HG03045 (cell line): ENCODE results near the gene FAM72A.
"Not testable (repeated sequence)": the region's sequence is repeated elsewhere in the genome, so short reads cannot be mapped to it uniquely, and the experiment has no call there.

Experiments
- ATAC-seq: cut with Tn5 transposase; IDR thresholded peaks from one replicate; pipeline ENCODE4 v1.9.1; 2021; ENCODE audit warnings: mild to moderate bottlenecking, moderate library complexity; ENCODE audit not compliant: unreplicated experiment

The FAM72A gene

DNA sequence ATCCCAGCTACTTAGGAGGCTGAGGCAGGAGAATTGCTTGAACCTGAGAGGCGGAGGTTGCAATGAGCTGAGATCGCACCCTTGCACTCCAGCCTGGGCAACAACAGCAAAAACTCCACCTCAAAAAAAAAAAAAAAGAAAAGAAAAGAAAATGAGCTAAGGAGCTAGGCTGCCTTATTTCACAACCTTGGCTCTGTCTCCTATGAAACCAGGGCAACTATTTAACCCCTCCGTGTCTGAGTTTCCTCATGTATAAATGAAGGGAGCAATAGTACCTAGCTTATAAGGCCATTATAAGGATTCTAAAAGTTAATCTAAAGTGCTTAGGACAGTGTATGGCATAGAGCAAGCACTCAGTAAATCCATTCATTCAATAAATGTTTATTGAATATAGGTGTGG is 32.8 kb downstream of the FAM72A start:
- ATAC-seq: not testable (repeated sequence)

DNA sequence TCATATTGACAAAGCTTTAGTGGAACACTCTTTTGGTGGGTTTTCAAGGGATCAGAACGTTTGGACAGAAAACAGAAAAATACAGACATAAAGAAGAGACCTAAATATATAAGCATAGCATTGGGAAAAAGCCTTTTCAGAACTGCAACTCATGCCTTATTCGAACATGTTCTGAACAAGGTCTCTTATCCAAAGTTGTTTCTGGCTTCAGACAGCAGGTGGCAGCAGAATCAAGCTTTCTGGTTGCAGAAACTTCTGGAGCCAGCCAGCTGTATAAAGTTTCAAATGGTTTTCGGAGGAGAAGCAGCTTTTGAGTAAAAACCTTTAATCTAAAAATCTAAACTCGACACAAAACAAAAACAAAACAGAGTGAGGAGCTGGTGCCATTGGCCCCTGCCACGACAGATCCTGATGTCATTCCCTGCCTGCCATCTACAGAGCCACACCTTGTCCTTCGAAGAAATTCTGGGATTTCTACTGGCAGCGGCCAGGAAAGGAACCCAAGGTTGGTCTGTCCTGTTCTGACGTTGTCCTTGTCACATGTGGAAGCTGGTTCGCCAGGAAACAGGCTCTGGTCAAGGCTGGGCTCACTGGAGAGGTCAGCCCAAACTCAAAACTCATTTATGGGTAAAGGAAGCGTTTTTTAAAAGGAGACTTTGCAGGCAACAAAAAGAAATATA is 35.1 kb downstream of the FAM72A start:
- not testable (repeated sequence) for ATAC-seq

DNA sequence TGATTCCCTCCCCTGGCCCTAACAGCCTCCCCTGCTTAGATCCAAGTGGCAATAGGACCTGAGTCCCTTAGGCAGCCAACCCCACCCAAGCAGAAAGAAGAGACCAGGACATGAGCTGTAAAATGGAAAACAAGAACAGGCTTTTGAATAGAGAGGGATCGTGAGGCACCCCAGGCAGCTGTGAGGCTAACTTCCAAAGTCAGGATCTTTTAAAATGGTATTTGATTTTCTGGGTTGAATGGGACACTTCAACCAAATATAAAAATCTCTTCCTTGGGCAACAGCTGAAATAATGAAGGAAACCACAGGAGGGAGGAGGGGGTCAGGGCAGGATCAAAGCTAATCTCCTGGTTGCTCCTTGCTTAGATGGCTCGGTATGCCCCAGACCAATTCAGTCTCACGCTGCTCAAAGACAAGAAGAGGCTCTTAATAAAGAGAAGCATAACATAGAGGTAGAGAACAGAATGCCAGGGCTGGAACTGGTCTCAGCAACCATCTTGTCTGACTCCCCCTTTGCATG is 56.8 kb downstream of the FAM72A start:
- no peak for ATAC-seq

DNA sequence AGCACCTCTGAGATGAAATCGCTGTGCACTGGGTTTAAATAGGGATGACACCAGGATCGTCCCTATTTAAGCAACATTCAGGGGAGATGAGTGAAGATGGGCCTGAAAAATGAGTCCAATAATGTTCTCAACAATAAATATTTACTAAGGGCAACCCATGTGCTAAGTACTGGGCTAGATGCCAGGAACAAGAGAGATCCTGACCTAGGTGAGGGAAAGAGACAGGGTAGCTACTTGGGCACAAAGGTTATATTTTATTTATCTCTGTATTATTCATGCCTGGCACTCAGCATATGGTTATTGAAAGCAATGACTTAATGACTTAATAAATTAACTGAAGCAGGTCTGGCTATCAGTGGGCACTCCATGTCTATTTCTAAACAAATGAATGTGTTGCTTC is 58.0 kb downstream of the FAM72A start:
- ATAC-seq: no peak

DNA sequence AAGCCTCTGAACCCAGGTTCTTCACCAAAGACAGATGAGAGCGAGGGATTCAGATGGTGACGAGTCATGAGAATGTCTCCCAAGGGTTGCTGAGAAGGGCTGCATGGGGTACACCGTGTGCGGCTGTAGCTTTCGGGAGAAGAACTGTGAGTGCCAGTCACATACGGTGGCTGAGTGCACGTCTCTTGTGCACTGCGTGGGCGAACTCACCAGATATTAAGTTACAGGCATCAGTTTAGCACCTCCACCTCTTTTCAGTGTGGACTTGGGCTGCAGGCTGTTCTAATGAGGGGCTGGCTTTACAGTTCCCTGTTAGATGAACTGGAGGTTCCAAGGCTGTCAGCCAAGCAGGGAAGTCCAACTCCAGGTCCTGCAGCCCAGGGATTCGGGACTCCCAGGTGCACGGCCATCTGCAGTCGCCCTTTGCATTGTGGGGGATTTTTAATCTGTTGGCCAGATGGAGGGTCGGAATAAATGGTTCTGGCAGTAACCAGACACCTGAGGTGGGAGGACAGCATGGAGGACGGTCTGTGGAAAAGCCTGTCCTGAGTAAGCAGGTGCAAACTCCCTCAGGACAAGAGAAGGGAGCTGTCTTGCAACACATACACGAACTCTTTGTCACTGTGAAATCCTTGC is 59.0 kb downstream of the FAM72A start:
- ATAC-seq: no peak

DNA sequence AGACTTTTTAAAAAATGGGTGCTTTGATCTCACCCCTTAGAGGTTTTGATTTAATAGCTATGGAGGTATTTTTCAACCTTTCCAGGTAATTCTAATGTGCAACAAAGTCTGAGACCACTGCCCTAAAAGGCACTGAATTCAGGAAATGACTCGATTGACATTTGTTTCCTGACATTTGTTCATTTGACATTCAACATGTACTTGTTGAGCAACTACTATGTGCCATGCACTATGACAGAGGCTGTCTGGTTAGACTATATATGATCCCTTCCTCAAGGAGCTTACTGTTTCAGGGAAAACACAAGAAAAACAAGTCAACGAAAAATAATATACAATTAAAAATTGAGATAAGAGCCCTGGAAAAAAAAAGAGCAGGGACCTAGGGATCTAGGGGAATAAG is 59.9 kb downstream of the FAM72A start:
- no peak for ATAC-seq

DNA sequence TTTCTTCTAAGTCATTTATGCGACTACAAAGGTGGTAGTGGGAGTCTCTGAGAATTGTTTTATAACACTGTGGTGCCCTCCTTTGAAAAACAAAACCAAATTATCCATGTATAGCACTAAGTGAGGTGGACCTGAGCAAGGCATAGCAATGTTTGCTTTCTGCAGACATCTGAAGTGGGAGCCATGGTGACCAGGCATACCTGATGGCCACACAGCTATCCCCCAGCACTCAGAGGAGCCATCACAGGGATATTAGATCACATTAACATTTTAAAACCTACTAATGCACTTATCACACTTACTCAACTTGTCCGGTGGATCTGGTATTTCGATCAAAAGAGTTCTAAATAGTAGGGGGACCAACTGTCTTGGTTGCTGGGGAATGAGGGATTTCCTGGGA is 60.6 kb downstream of the FAM72A start:
- no peak for ATAC-seq

DNA sequence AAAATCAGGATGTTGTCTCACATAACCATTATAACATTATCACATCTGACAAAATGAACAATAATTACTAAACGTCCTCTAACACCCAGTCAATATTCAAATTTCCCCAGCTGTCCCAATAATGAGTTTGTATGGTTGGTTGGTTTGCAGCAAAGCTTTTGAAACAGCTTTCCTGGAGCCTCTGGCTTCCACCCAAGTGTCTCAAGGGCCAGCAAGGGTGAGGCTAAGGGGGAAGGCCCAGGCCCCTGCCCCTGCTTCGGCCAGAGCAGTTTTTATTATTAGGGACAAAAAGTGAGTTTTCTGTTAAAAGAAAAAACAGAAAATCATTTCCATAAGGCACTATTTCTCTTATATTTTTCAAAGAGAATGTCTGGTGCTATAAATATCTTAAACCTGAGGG is 66.4 kb downstream of the FAM72A start:
- ATAC-seq: no peak
